ENCODE results near the gene CRBN. TPM values are rescaled to one million over a fixed set of nuclear protein-coding genes. Genes with fewer than 3 reads are reported as not detected.
A peak's percentile ranks its signal among the peaks of the same experiment; 100 is the strongest.

The CRBN gene
- total RNA-seq, 4 donors from 2014 or later = 56.1 to 205 (median 124) TPM

- no peaks in the 10 kb centered on the region for H3K4me1 ChIP-seq
- H3K9me3 ChIP-seq = no peaks in the 10 kb centered on the region
- no peak for TF ChIP-seq EP300 (IDR thresholded peaks at IDR 0.05)
- no peak for TF ChIP-seq POLR2A (IDR thresholded peaks at IDR 0.05)
- no peak for TF ChIP-seq CTCF (IDR thresholded peaks at IDR 0.05)
- TF ChIP-seq POLR2AphosphoS5 (IDR thresholded peaks at IDR 0.05) = no peak
- H3K4me3 ChIP-seq = no peak overlapping the region
- H3K27me3 ChIP-seq = peaks cover 3% of the 10 kb centered on the region
- 28 to 29% methylated on average over 2 of the region's 2 CpGs for WGBS, 2 donors (ENCODE audit: low coverage in 1 of 2)
- H3K36me3 ChIP-seq = no peaks in the 10 kb centered on the region
- H3K27ac ChIP-seq = no peak overlapping the region
- no peak for ATAC-seq
Observed at GRCh38 chr3:3199306-3199705, 19.8 kb upstream of the CRBN start.

DNA sequence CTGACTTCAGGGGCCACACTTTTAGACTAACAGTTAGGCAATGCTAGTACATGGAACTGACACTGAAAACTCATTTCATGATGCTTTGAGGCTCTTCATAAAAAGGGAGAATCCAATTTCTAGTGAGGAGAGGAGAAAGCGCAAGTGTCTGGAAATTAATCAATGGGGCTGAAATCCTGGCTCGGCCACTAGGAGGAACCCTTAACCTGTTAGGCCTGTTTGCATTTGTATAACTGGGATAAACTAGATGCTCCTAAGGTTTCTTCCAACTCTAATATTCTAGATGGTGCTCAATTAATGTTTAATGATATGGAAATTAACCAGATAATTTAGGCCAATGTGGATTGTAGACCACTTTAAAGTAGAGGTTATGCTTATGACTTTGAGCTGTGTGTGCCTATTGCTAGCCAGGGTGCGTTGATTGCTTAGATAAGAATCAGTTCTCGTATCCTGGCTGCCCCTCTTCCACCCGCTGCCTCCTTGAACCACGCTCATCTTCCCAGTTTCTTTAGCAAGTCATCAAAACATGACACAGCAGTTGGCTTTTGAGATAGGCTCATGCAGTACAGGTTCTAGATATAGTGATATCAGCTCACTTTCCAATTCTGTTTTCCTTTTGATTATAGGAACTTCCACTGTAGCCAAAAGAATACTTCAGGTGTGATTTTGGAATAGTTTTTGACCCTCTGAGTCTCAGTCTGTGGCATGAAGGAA, 16.8 kb upstream of the CRBN start:
- Histone ChIP-seq H3K9me3 (no peaks in the 10 kb centered on the region), H3K4me1 (no peaks in the 10 kb centered on the region), H3K36me3 (no peaks in the 10 kb centered on the region), H3K27me3 (peaks cover 8% of the 10 kb centered on the region), H3K4me3 (no peak overlapping the region), H3K27ac (no peak overlapping the region)
- WGBS, 2 donors (ENCODE audit: low coverage in 1 of 2) = 46 to 77% methylated on average over 3 to 6 of the region's 6 CpGs
- ATAC-seq = no peak
- TF ChIP-seq CTCF (IDR thresholded peaks at IDR 0.05) (peak in 2 of 4 experiments; percentile 8 to 11), POLR2A (IDR thresholded peaks at IDR 0.05) (no peak), EP300 (IDR thresholded peaks at IDR 0.05) (no peak), POLR2AphosphoS5 (IDR thresholded peaks at IDR 0.05) (no peak)

- Histone ChIP-seq H3K4me3 (no peak overlapping the region), H3K27ac (no peak overlapping the region), H3K36me3 (no peaks in the 10 kb centered on the region), H3K4me1 (no peaks in the 10 kb centered on the region), H3K9me3 (no peaks in the 10 kb centered on the region), H3K27me3 (peaks cover 8% of the 10 kb centered on the region)
- ATAC-seq = no peak
- TF ChIP-seq POLR2A (IDR thresholded peaks at IDR 0.05) (no peak), CTCF (IDR thresholded peaks at IDR 0.05) (no peak), POLR2AphosphoS5 (IDR thresholded peaks at IDR 0.05) (no peak), EP300 (IDR thresholded peaks at IDR 0.05) (no peak)
Observed at GRCh38 chr3:3194861-3195260, 15.4 kb upstream of the CRBN start.

- 26 to 63% methylated on average over 2 of the region's 2 CpGs for WGBS, 2 donors (ENCODE audit: low coverage in 1 of 2)
- Histone ChIP-seq H3K36me3 (no peaks in the 10 kb centered on the region), H3K27ac (no peak overlapping the region), H3K4me3 (no peak overlapping the region), H3K9me3 (no peaks in the 10 kb centered on the region), H3K27me3 (peaks cover 8% of the 10 kb centered on the region), H3K4me1 (no peaks in the 10 kb centered on the region)
- TF ChIP-seq POLR2AphosphoS5 (IDR thresholded peaks at IDR 0.05) (no peak), CTCF (IDR thresholded peaks at IDR 0.05) (no peak), EP300 (IDR thresholded peaks at IDR 0.05) (no peak), POLR2A (IDR thresholded peaks at IDR 0.05) (no peak)
- no peak for ATAC-seq
Observed at GRCh38 chr3:3192286-3192675, 12.8 kb upstream of the CRBN start.

DNA sequence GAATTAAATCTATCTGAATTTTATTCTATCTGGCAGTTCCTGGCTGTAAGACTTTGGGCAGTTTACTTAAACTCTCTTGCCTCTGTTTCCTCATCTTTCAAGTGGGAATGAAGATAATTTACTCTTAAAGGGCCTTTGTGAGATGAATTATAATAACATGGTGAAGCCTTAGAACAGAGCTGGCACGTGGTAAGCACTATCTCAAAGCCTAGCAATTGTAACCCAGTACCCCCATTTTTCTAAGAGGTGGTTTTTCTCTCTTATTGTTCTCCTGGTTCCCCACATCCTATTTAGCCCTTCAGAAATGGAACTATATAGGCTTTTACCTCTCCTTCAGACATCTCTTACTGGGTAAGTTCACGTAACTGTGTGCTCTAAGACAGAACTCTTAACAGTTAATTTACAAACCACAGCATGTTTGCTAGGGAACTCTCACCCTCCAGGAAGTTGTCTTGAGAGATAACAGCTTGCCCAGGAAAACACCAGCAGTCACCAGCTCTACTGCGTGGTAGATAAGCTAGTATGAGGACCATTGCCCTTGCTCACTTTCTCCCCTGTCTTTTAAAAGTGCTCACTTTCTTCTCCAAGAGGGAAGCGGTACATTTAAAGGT, 12.3 kb upstream of the CRBN start:
- 31 to 60% methylated on average over 3 to 4 of the region's 4 CpGs for WGBS, 2 donors (ENCODE audit: low coverage in 1 of 2)
- ATAC-seq = no peak

More for the DNA sequence above, 12.3 kb upstream of the CRBN start:
- peaks cover 8% of the 10 kb centered on the region for H3K27me3 ChIP-seq
- TF ChIP-seq CTCF (IDR thresholded peaks at IDR 0.05) (no peak), EP300 (IDR thresholded peaks at IDR 0.05) (no peak), POLR2A (IDR thresholded peaks at IDR 0.05) (no peak), POLR2AphosphoS5 (IDR thresholded peaks at IDR 0.05) (no peak)
- H3K36me3 ChIP-seq = no peaks in the 10 kb centered on the region
- H3K4me1 ChIP-seq = no peaks in the 10 kb centered on the region
- H3K9me3 ChIP-seq = peaks cover 0 to 3% (median 0%) of the 10 kb centered on the region in 3 donors
- no peak overlapping the region for H3K27ac ChIP-seq
- H3K4me3 ChIP-seq = no peak overlapping the region
